ENCODE data around the gene MRAS. TPM values are rescaled to one million over a fixed set of nuclear protein-coding genes. Genes with fewer than 3 reads are reported as not detected.
"Not testable (repeated sequence)": the region's sequence is repeated elsewhere in the genome, so short reads cannot be mapped to it uniquely, and the experiment has no call there.

MRAS gene
- total RNA-seq, 6 experiments from 2014 or later: 2.5 to 7.9 (median 6.9) TPM

GRCh38 chr3:138374573-138375134 is 26.3 kb downstream of the MRAS start:
- Histone ChIP-seq H3K9me3 (no peaks in the 10 kb centered on the region), H3K27ac (no peak overlapping the region), H3K4me3 (no peak overlapping the region), H3K27me3 (no peaks in the 10 kb centered on the region), H3K4me1 (no peaks in the 10 kb centered on the region), H3K36me3 (no peaks in the 10 kb centered on the region)
- ATAC-seq: no peak
- 0% methylated on average over 1 of the region's 2 CpGs for WGBS (ENCODE audit: insufficient coverage, low coverage, low lambda C conversion rate, missing lambda C conversion rate)
- intact Hi-C loops (cut with DNase I): no loop called here
- no peak for TF ChIP-seq CTCF (IDR thresholded peaks at IDR 0.05)
- no peak for TF ChIP-seq POLR2A (IDR thresholded peaks at IDR 0.05)
- DNase-seq: no peak

GRCh38 chr3:138375447-138375846 is 27.1 kb downstream of the MRAS start:
- H3K27me3 ChIP-seq: no peaks in the 10 kb centered on the region
- no peaks in the 10 kb centered on the region for H3K4me1 ChIP-seq
- H3K4me3 ChIP-seq: no peak overlapping the region
- H3K9me3 ChIP-seq: no peaks in the 10 kb centered on the region
- H3K27ac ChIP-seq: no peak overlapping the region
- TF ChIP-seq POLR2A (IDR thresholded peaks at IDR 0.05) (no peak), CTCF (IDR thresholded peaks at IDR 0.05) (no peak)
- intact Hi-C loops (cut with DNase I): no loop called here
- ATAC-seq: no peak
- DNase-seq: no peak
- 62% methylated on average over 4 of the region's 4 CpGs for WGBS (ENCODE audit: insufficient coverage, low coverage, low lambda C conversion rate, missing lambda C conversion rate)
- H3K36me3 ChIP-seq: no peaks in the 10 kb centered on the region

GRCh38 chr3:138376663-138377062 is 28.3 kb downstream of the MRAS start:
- DNase-seq (no peak), ATAC-seq (no peak)
- peaks cover 0 to 1% (median 0%) of the 10 kb centered on the region in 4 donors for H3K4me1 ChIP-seq
- intact Hi-C loops (cut with DNase I): no loop called here
- H3K36me3 ChIP-seq: no peaks in the 10 kb centered on the region
- 52% methylated on average over 2 of the region's 2 CpGs for WGBS (ENCODE audit: insufficient coverage, low coverage, low lambda C conversion rate, missing lambda C conversion rate)
- no peak overlapping the region for H3K4me3 ChIP-seq
- H3K27me3 ChIP-seq: no peaks in the 10 kb centered on the region
- TF ChIP-seq POLR2A (IDR thresholded peaks at IDR 0.05) (no peak), CTCF (IDR thresholded peaks at IDR 0.05) (no peak)
- no peak overlapping the region for H3K27ac ChIP-seq
- no peaks in the 10 kb centered on the region for H3K9me3 ChIP-seq

GRCh38 chr3:138377212-138377611 is 28.8 kb downstream of the MRAS start:
- H3K27ac ChIP-seq; DNase-seq; H3K27me3 ChIP-seq; H3K36me3 ChIP-seq; ATAC-seq; H3K9me3 ChIP-seq; intact Hi-C loops (cut with DNase I); H3K4me1 ChIP-seq; H3K4me3 ChIP-seq: not testable (repeated sequence)
- 90% methylated on average over 5 of the region's 11 CpGs for WGBS (ENCODE audit: insufficient coverage, low coverage, low lambda C conversion rate, missing lambda C conversion rate)

GRCh38 chr3:138377804-138378203 is 29.4 kb downstream of the MRAS start:
- no peaks in the 10 kb centered on the region for H3K9me3 ChIP-seq
- no peak overlapping the region for H3K4me3 ChIP-seq
- ATAC-seq (no peak), DNase-seq (no peak)
- no peaks in the 10 kb centered on the region for H3K36me3 ChIP-seq
- 83% methylated on average over 5 of the region's 5 CpGs for WGBS (ENCODE audit: insufficient coverage, low coverage, low lambda C conversion rate, missing lambda C conversion rate)
- intact Hi-C loops (cut with DNase I): no loop called here
- H3K27me3 ChIP-seq: no peaks in the 10 kb centered on the region
- TF ChIP-seq CTCF (IDR thresholded peaks at IDR 0.05) (no peak), POLR2A (IDR thresholded peaks at IDR 0.05) (no peak)
- no peak overlapping the region for H3K27ac ChIP-seq
- H3K4me1 ChIP-seq: peaks cover 0 to 9% (median 0%) of the 10 kb centered on the region in 4 donors
